Measurements from ENCODE around the gene KCNG2. TPM values are rescaled to one million over a fixed set of nuclear protein-coding genes. Genes with fewer than 3 reads are reported as not detected.

KCNG2 gene
- total RNA-seq, 1 experiment from 2014 or later = not detected

DNA sequence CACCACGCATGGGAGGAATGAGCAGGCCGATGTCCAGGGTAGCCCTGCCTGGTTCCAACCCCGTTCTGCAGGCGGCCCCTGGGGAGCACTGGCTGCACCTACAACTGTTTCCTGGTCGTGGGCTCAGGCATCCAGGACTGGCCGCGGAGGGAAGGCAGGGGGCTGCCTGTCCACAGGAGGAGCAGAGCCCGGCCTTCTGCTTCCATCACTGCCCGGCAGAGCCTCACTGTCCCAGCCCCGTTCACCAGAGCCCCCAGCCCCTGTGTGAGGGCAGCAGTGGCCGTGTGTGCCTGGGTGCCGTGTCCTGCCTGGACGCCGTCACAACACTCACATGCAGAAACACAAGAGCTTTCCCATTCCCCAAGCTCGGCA is 56.2 kb downstream of the KCNG2 start:
- ChIA-PET POLR2A (no interaction called here), RAD21 (ENCODE audit: low non-redundant PET in 1 of 2, low total read pairs in 2 of 2, uncharacterized antibody in 2 of 2, unreplicated experiment in 2 of 2) (no interaction called here), CTCF (no interaction called here)
- no peak overlapping the region for H3K4me2 ChIP-seq (ENCODE audit: low read length)
- H2AFZ ChIP-seq (ENCODE audit: low read depth, low read length, poor library complexity, severe bottlenecking) = no peak overlapping the region
- TF ChIP-seq, protein P1, sequence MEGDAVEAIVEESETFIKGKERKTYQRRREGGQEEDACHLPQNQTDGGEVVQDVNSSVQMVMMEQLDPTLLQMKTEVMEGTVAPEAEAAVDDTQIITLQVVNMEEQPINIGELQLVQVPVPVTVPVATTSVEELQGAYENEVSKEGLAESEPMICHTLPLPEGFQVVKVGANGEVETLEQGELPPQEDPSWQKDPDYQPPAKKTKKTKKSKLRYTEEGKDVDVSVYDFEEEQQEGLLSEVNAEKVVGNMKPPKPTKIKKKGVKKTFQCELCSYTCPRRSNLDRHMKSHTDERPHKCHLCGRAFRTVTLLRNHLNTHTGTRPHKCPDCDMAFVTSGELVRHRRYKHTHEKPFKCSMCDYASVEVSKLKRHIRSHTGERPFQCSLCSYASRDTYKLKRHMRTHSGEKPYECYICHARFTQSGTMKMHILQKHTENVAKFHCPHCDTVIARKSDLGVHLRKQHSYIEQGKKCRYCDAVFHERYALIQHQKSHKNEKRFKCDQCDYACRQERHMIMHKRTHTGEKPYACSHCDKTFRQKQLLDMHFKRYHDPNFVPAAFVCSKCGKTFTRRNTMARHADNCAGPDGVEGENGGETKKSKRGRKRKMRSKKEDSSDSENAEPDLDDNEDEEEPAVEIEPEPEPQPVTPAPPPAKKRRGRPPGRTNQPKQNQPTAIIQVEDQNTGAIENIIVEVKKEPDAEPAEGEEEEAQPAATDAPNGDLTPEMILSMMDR (IDR thresholded peaks at IDR 0.05 in 2 of 3, conservative IDR thresholded peaks at IDR 0.05 in 1 of 3; ENCODE audit: borderline replicate concordance in 1 of 3, insufficient read depth in 1 of 3, low read depth in 2 of 3, low read length in 2 of 3) = no peak
- TF ChIP-seq EGR1 (IDR thresholded peaks at IDR 0.05; ENCODE audit: low read depth) (no peak), POLR2AphosphoS5 (IDR thresholded peaks at IDR 0.05; ENCODE audit: low read depth, low read length) (no peak), FOSL1 (IDR thresholded peaks at IDR 0.05; ENCODE audit: low read depth) (no peak), RAD21 (IDR thresholded peaks at IDR 0.05; ENCODE audit: low read depth) (no peak), SP1 (IDR thresholded peaks at IDR 0.05; ENCODE audit: low read depth) (no peak), ZNF274 (IDR thresholded peaks at IDR 0.05; ENCODE audit: low read depth, low read length) (no peak), EZH2phosphoT487 (IDR thresholded peaks at IDR 0.05; ENCODE audit: borderline replicate concordance) (no peak), EZH2 (IDR thresholded peaks at IDR 0.05) (no peak), POLR2A (IDR thresholded peaks at IDR 0.05; ENCODE audit: borderline replicate concordance, extremely low read depth, insufficient read depth, insufficient read length) (no peak), CEBPB (IDR thresholded peaks at IDR 0.05; ENCODE audit: low read depth) (no peak), ELF1 (IDR thresholded peaks at IDR 0.05; ENCODE audit: borderline replicate concordance, low read depth) (no peak), JUND (IDR thresholded peaks at IDR 0.05) (no peak), CBX3 (IDR thresholded peaks at IDR 0.05; ENCODE audit: low read depth) (no peak)
- TF ChIP-seq, protein P2, sequence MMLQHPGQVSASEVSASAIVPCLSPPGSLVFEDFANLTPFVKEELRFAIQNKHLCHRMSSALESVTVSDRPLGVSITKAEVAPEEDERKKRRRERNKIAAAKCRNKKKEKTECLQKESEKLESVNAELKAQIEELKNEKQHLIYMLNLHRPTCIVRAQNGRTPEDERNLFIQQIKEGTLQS (IDR thresholded peaks at IDR 0.05) = no peak
- TF ChIP-seq, protein P3, sequence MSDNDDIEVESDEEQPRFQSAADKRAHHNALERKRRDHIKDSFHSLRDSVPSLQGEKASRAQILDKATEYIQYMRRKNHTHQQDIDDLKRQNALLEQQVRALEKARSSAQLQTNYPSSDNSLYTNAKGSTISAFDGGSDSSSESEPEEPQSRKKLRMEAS (IDR thresholded peaks at IDR 0.05) = no peak
- TF ChIP-seq, protein P4, sequence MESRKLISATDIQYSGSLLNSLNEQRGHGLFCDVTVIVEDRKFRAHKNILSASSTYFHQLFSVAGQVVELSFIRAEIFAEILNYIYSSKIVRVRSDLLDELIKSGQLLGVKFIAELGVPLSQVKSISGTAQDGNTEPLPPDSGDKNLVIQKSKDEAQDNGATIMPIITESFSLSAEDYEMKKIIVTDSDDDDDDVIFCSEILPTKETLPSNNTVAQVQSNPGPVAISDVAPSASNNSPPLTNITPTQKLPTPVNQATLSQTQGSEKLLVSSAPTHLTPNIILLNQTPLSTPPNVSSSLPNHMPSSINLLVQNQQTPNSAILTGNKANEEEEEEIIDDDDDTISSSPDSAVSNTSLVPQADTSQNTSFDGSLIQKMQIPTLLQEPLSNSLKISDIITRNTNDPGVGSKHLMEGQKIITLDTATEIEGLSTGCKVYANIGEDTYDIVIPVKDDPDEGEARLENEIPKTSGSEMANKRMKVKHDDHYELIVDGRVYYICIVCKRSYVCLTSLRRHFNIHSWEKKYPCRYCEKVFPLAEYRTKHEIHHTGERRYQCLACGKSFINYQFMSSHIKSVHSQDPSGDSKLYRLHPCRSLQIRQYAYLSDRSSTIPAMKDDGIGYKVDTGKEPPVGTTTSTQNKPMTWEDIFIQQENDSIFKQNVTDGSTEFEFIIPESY (IDR thresholded peaks at IDR 0.05; ENCODE audit: extremely low read depth, insufficient replicate concordance, low read length) = no peak
- no peak for DNase-seq (ENCODE audit: low read depth, low spot score)
- no peaks in the 10 kb centered on the region for H3K27me3 ChIP-seq (ENCODE audit: insufficient read depth, low read length)
- intact Hi-C loops (cut with micrococcal nuclease) = no loop called here
- no TSS peak for BruUV-seq (replicated peaks)
- no peak for ATAC-seq
- no peaks in the 10 kb centered on the region for H3K79me2 ChIP-seq (ENCODE audit: insufficient read depth, low read length)
- H3K9ac ChIP-seq (ENCODE audit: low read length) = no peak overlapping the region
- H3K9me2 ChIP-seq (ENCODE audit: insufficient read depth) = no peaks in the 10 kb centered on the region
- H3K4me3 ChIP-seq (replicated peaks in 1 of 2; ENCODE audit: low read depth in 1 of 2, low read length in 2 of 2) = no peak overlapping the region
- no peaks in the 10 kb centered on the region; a peak in 1 of 4 replicates for H3K4me1 ChIP-seq (ENCODE audit: control insufficient read depth in 1 of 2, insufficient read depth in 2 of 2, low read length in 2 of 2)
- H4K20me1 ChIP-seq (ENCODE audit: insufficient read depth) = no peaks in the 10 kb centered on the region
- no peak overlapping the region for H3K27ac ChIP-seq (ENCODE audit: low read depth, low read length)
- H3K36me3 ChIP-seq (ENCODE audit: control insufficient read depth in 1 of 2, insufficient read depth in 2 of 2, low read length in 2 of 2) = no peaks in the 10 kb centered on the region
- H3K9me3 ChIP-seq (ENCODE audit: control insufficient read depth in 1 of 2, insufficient read depth in 1 of 2, low read depth in 1 of 2, low read length in 2 of 2) = no peaks in the 10 kb centered on the region

All from HCT116 (cell line).